Peyer's patch (tissue), 4 donors: ENCODE measurements around the gene SLC14A1.

ENCODE experiments used
- CTCF ChIP-seq, 6 experiments: fragments of 450-650 bp in 4 of 6; fragments of 200-600 bp in 2 of 6; sonication (generic) in 1 of 6; IDR thresholded peaks; one replicate each; pipeline ENCODE4 v1.5.1; 2017 to 2019; ENCODE audit warnings: antibody characterized with exemption in 6 of 6, mild to moderate bottlenecking in 3 of 6, moderate library complexity in 1 of 6
- POLR2A ChIP-seq, 2 donors: fragments of 450-650 bp; IDR thresholded peaks; one replicate each; pipeline ENCODE4 v1.5.1; 2017; ENCODE audit warnings: antibody characterized with exemption in 2 of 2, mild to moderate bottlenecking in 2 of 2, moderate library complexity in 2 of 2

- TF ChIP-seq CTCF (IDR thresholded peaks at IDR 0.05) (no peak), POLR2A (IDR thresholded peaks at IDR 0.05) (no peak)
Measured at GRCh38 chr18:45733535-45733934, 9.6 kb downstream of the SLC14A1 start.
